Nephron (organoid): ENCODE measurements around the gene FAM210A.

Experiments
- H3K27ac Mint-ChIP-seq, 3 experiments: 2 replicates each; pipeline ENCODE4 v1.8.0; 2020; ENCODE audit warnings: mixed read lengths in 3 of 3, mild to moderate bottlenecking in 2 of 3, moderate library complexity in 1 of 3
- H3K27me3 Mint-ChIP-seq: 2 replicates; pipeline ENCODE4 v1.8.0; 2021; ENCODE audit warnings: low read depth, mild to moderate bottlenecking, moderate library complexity, mixed read lengths
- H3K36me3 Mint-ChIP-seq: 2 replicates; pipeline ENCODE4 v1.8.0; 2020; ENCODE audit warnings: low read depth, mixed read lengths
- H3K4me1 Mint-ChIP-seq: 2 replicates; pipeline ENCODE4 v1.8.0; 2020; ENCODE audit warnings: mixed read lengths
- H3K4me3 Mint-ChIP-seq, 3 experiments: 2 replicates each; pipeline ENCODE4 v1.8.0; 2020; ENCODE audit warnings: mild to moderate bottlenecking in 3 of 3, mixed read lengths in 3 of 3, moderate library complexity in 2 of 3
- H3K9me3 Mint-ChIP-seq: 2 replicates; pipeline ENCODE4 v1.8.0; 2020; ENCODE audit warnings: mixed read lengths
- CTCF ChIP-seq, 3 experiments: fragments of 200-600 bp; sonication (generic); IDR thresholded peaks; one replicate each; pipeline ENCODE4 v1.5.0; 2021; ENCODE audit warnings: antibody characterized with exemption in 3 of 3; ENCODE audit not compliant: unreplicated experiment in 3 of 3

Gene FAM210A

GRCh38 chr18:13619505-13620205, 106.7 kb downstream of the FAM210A start:
- H3K4me1 Mint-ChIP-seq: peaks cover 8% of the 10 kb centered on the region
- no peak overlapping the region for H3K4me3 Mint-ChIP-seq
- H3K9me3 Mint-ChIP-seq: no peaks in the 10 kb centered on the region
- no peak for TF ChIP-seq CTCF (IDR thresholded peaks at IDR 0.05; ENCODE audit: unreplicated experiment in 3 of 3)
- no peak overlapping the region for H3K27ac Mint-ChIP-seq
- H3K27me3 Mint-ChIP-seq: peaks cover 19% of the 10 kb centered on the region
- no peaks in the 10 kb centered on the region for H3K36me3 Mint-ChIP-seq

GRCh38 chr18:13618760-13619438, 107.5 kb downstream of the FAM210A start:
- Mint-ChIP-seq H3K27me3 (peaks cover 25% of the 10 kb centered on the region), H3K9me3 (no peaks in the 10 kb centered on the region), H3K4me1 (peaks cover 11% of the 10 kb centered on the region), H3K4me3 (no peak overlapping the region), H3K36me3 (no peaks in the 10 kb centered on the region), H3K27ac (no peak overlapping the region)
- no peak for TF ChIP-seq CTCF (IDR thresholded peaks at IDR 0.05; ENCODE audit: unreplicated experiment in 3 of 3)

- H3K4me1 Mint-ChIP-seq: peaks cover 14% of the 10 kb centered on the region
- no peaks in the 10 kb centered on the region for H3K9me3 Mint-ChIP-seq
- H3K36me3 Mint-ChIP-seq: no peaks in the 10 kb centered on the region
- no peak overlapping the region for H3K27ac Mint-ChIP-seq
- peaks cover 29% of the 10 kb centered on the region for H3K27me3 Mint-ChIP-seq
- no peak for TF ChIP-seq CTCF (IDR thresholded peaks at IDR 0.05; ENCODE audit: unreplicated experiment in 3 of 3)
- no peak overlapping the region for H3K4me3 Mint-ChIP-seq
Measured at GRCh38 chr18:13617826-13618515, 108.4 kb downstream of the FAM210A start.

GRCh38 chr18:13616525-13617035, 109.8 kb downstream of the FAM210A start:
- H3K36me3 Mint-ChIP-seq: no peaks in the 10 kb centered on the region
- no peaks in the 10 kb centered on the region for H3K9me3 Mint-ChIP-seq
- H3K4me3 Mint-ChIP-seq: no peak overlapping the region
- H3K4me1 Mint-ChIP-seq: peaks cover 25% of the 10 kb centered on the region
- no peak for TF ChIP-seq CTCF (IDR thresholded peaks at IDR 0.05; ENCODE audit: unreplicated experiment in 3 of 3)
- peaks cover 43% of the 10 kb centered on the region for H3K27me3 Mint-ChIP-seq
- no peak overlapping the region for H3K27ac Mint-ChIP-seq

- no peaks in the 10 kb centered on the region for H3K36me3 Mint-ChIP-seq
- H3K27ac Mint-ChIP-seq: no peak overlapping the region
- H3K4me1 Mint-ChIP-seq: peaks cover 30% of the 10 kb centered on the region
- H3K27me3 Mint-ChIP-seq: peaks cover 49% of the 10 kb centered on the region
- no peak overlapping the region for H3K4me3 Mint-ChIP-seq
- H3K9me3 Mint-ChIP-seq: no peaks in the 10 kb centered on the region
- no peak for TF ChIP-seq CTCF (IDR thresholded peaks at IDR 0.05; ENCODE audit: unreplicated experiment in 3 of 3)
Measured at GRCh38 chr18:13616041-13616440, 110.3 kb downstream of the FAM210A start.
